HUES64 (cell line): ENCODE data around the gene FAM20A.
"Not testable (repeated sequence)": the region's sequence is repeated elsewhere in the genome, so short reads cannot be mapped to it uniquely, and the experiment has no call there.

ENCODE experiments used
- H3K27ac ChIP-seq: 2 replicates; pipeline ENCODE4 v1.7.0; 2013; ENCODE audit warnings: low read depth, low read length, inconsistent platforms
- H3K27me3 ChIP-seq: 2 replicates; pipeline ENCODE4 v1.6.1; 2013; ENCODE audit warnings: mild to moderate bottlenecking, low read length; ENCODE audit not compliant: insufficient read depth
- H3K36me3 ChIP-seq: 2 replicates; pipeline ENCODE4 v1.6.1; 2013; ENCODE audit warnings: mild to moderate bottlenecking, low read length; ENCODE audit not compliant: insufficient read depth
- H3K4me1 ChIP-seq: 2 replicates; pipeline ENCODE4 v1.6.1; 2013; ENCODE audit warnings: mild to moderate bottlenecking, low read length, moderate library complexity; ENCODE audit not compliant: insufficient read depth
- H3K4me3 ChIP-seq: 2 replicates; pipeline ENCODE4 v1.5.1; 2013; ENCODE audit warnings: mild to moderate bottlenecking, low read length, moderate library complexity
- H3K9ac ChIP-seq: 2 replicates; pipeline ENCODE4 v1.6.1; 2013; ENCODE audit warnings: mild to moderate bottlenecking, low read depth, low read length
- H3K9me3 ChIP-seq: 2 replicates; pipeline ENCODE4 v1.6.1; 2013; ENCODE audit warnings: low read depth, low read length; ENCODE audit not compliant: insufficient read depth
- WGBS: fragments of 150-250, 120-280 bp; methylation state at CpG from one replicate; pipeline ENCODE4 v1.1.7; 2013; ENCODE audit warnings: missing lambda C conversion rate; 5-methylcytosine and 5-hydroxymethylcytosine counted together

Gene FAM20A

DNA sequence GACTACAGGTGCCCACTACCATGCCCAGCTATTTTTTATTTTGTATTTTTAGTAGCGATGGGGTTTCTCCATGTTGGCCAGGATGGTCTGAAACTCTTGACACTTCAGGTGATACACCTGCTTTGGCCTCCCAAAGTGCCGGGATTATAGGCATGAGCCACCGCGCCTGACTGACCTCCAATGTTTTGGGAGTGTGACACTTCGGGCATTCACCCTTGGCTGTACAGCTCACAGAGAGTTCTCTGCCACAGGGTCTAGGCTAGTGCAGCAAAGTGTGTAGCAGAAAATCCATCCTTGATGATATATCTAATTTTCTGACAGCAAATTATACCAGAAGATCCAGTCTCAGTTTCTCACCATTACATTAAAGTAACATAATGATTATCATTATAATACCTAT lies 14.1 kb downstream of the FAM20A start:
- no peaks in the 10 kb centered on the region for H3K27me3 ChIP-seq
- WGBS, result 95% methylated on average over 5 of the region's 5 CpGs

DNA sequence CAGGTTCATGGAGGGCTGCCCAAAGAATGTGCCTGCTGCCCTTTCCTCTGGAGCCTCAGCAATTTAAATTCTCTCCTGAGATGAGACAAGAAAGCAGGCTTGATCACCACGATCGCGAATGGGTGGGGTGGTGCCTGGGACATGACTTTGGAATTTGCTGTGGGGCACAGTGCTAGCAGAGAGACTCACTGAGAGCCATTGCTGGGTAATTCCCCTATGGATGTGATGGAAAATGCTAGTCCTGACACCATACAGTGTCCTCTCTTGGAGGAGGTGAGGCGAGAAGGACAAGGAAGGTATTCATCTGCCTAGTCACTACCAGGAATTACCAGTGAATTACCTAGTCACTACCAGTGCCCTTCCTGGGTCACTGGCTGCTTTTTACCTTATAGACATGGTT lies 15.5 kb downstream of the FAM20A start:
- Histone ChIP-seq H3K27ac (no peak overlapping the region), H3K4me1 (no peaks in the 10 kb centered on the region), H3K9me3 (peaks cover 9% of the 10 kb centered on the region), H3K36me3 (peaks cover 14% of the 10 kb centered on the region; the same call in 1 of the 2 replicates), H3K9ac (no peak overlapping the region), H3K27me3 (no peaks in the 10 kb centered on the region), H3K4me3 (no peak overlapping the region)
- 88% methylated on average over 4 of the region's 4 CpGs for WGBS

More for the DNA sequence above, 14.1 kb downstream of the FAM20A start:
- Histone ChIP-seq H3K36me3 (peaks cover 14% of the 10 kb centered on the region; the same call in 1 of the 2 replicates), H3K4me3 (no peak overlapping the region), H3K27ac (no peak overlapping the region), H3K4me1 (no peaks in the 10 kb centered on the region), H3K9me3 (peaks cover 9% of the 10 kb centered on the region), H3K9ac (no peak overlapping the region)

DNA sequence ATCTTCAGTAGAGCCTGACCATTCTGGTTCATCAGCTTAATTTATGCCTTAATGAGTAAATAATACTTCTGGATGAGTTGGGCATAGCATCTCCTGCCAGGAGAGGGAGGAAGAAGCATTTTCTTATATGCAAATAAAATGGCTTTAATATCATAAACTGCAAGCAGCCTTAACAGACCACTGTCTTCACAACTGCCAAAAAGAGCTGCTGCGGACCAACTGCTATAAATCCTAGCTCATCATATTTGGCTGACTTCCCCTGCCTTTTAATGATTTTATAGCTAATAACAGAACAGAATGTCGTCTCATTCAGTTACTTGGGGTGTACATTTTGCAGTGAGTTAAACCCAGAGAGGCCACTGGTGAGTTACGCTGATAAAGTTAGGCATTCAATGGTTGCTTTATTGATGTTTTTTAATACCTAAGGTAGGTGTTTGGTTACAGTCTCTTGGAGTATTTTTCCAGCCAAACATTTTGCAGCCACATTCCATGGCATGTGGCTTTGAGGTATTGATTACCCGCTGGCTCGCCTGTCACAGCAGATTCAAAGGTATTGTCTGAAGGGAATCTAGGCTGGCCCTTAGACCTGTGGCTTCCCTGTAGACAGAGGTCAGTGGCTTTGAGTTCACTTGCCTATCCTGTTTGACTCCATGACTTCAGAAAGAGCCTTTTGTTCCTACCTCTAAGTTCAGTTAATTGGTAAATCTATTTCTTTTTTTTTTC lies 16.4 kb downstream of the FAM20A start:
- no peak overlapping the region for H3K27ac ChIP-seq
- no peaks in the 10 kb centered on the region for H3K4me1 ChIP-seq
- peaks cover 9% of the 10 kb centered on the region for H3K9me3 ChIP-seq
- peaks cover 11% of the 10 kb centered on the region; the same call in 1 of the 2 replicates for H3K36me3 ChIP-seq
- 90% methylated on average over 5 of the region's 5 CpGs for WGBS
- H3K27me3 ChIP-seq, result no peaks in the 10 kb centered on the region
- H3K4me3 ChIP-seq, result no peak overlapping the region
- no peak overlapping the region for H3K9ac ChIP-seq

DNA sequence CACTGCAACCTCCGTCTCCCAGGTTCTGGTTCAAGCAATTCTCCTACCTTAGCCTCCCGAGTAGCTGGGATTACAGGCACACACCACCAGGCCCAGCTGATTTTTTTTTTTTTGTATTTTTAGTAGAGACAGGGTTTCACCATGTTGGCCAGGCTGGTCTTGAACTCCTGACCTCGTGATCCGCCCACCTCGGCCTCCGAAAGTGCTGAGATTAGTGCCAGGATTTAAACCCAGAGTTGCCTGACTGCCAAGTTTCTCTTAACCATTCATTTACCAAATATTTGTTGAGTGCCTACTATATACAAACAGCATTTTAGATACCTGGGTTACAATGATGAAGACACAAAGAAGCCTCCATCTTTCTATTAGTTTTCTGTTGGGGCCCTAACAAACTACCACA lies 18.3 kb downstream of the FAM20A start:
- H3K27me3 ChIP-seq, H3K9me3 ChIP-seq, H3K9ac ChIP-seq, H3K36me3 ChIP-seq, H3K4me3 ChIP-seq, H3K27ac ChIP-seq, H3K4me1 ChIP-seq: not testable (repeated sequence)
- WGBS, result 83% methylated on average over 5 of the region's 6 CpGs

DNA sequence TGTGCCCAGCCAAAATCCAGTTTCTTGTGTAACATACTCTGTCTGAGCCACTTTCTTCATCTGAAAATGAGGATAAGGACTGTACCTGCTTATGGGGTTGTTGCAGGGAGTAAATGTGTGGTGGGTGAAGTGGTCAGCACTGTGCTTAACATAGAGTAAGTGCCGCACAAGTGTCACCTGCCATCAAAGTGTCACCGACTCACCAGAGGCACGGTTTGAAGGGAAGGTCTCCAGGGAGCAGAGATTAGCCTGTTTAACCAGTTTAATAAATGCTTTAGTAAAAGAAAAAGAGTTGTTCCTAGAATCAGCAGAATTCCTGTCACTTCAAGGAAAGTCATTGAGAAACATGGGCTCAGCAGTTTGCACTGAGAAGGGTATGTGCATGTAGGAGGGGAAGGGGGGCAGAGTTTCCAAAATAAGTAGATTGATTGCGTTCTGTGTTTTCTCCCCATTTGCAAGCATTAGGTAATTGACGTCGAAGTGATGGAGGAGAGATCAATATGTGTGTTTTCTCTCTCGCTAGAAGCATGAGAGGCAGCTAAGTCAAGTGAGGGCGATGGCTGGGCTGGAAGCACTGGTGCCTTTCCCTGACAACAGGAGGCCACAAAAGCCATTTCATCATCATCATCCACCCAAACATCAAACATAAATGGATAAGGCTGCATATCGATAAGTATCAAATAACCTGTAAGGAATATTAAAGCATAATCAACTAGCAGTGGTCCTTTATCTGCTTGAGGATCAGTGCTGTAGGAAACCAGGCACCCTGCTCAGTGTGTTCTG lies 19.1 kb downstream of the FAM20A start:
- H3K27me3 ChIP-seq, result no peaks in the 10 kb centered on the region
- 96% methylated on average over 9 of the region's 9 CpGs for WGBS
- no peak overlapping the region for H3K4me3 ChIP-seq
- H3K27ac ChIP-seq, result no peak overlapping the region
- no peaks in the 10 kb centered on the region for H3K4me1 ChIP-seq
- H3K9ac ChIP-seq, result no peak overlapping the region
- H3K36me3 ChIP-seq, result no peaks in the 10 kb centered on the region
- no peaks in the 10 kb centered on the region for H3K9me3 ChIP-seq

DNA sequence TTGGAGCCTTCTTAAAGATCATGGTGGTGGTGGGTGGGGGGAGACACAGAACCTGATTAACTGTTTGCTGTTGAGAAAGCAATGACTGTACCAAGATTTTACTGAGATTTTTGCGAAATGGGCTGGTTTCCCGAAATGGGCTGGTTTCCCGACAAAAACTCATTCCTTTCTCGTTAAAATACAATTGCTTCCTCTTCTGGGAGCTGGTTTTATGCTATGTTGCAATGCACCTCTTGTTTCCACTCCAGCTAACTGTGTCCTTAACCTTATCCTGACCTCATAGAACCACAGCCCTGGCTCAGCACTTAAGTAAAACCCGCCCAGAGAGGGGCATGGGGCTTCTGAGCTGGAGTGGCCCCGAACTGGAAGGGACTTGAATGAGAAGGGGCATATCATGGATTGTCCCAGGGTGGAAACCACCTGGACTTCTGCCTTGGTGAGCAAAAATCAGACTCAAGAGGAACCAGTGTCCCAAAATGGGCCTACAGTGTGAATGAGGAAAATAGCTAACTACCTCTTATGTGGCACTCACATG lies 20.9 kb downstream of the FAM20A start:
- Histone ChIP-seq H3K4me3 (no peak overlapping the region), H3K9me3 (no peaks in the 10 kb centered on the region), H3K9ac (no peak overlapping the region), H3K4me1 (no peaks in the 10 kb centered on the region), H3K27me3 (no peaks in the 10 kb centered on the region), H3K36me3 (no peaks in the 10 kb centered on the region), H3K27ac (no peak overlapping the region)
- WGBS, result 95% methylated on average over 6 of the region's 6 CpGs

DNA sequence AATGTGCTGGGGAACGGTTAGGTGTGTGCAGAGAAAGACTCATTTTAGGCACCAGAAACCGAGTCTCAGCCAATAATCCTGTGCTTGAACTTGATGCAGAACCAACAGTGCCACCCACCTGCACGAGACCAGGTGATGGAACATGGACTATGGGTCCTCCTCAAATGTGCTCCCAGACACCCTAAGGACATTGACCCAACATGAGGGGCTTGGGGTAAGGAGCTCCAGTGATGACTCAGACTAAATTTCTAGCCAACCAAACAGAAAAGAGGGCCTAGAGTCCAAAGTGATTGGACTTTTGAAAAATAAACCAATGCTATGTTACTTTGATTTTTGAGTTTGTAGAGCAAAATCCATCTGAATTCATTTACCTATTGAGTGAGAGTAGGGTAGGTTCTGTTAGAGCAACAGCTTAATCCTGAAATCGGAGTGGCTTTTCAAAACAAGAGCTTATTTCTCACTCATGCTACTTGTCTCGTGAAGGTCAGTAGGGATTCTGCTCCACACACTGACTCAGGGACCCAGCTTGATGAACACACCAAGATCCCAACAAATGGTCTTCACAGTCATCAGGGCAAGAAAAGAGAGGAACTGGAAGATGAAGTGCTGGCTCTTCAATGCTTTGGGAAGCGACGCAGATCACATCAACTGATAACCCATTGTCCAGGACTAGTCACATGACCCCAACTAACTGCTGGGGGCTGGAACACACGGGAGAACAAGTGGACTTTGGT lies 21.8 kb downstream of the FAM20A start:
- Histone ChIP-seq H3K27me3 (no peaks in the 10 kb centered on the region), H3K4me3 (no peak overlapping the region), H3K36me3 (no peaks in the 10 kb centered on the region), H3K9me3 (no peaks in the 10 kb centered on the region), H3K9ac (no peak overlapping the region), H3K4me1 (no peaks in the 10 kb centered on the region), H3K27ac (no peak overlapping the region)
- 92% methylated on average over 8 of the region's 8 CpGs for WGBS

DNA sequence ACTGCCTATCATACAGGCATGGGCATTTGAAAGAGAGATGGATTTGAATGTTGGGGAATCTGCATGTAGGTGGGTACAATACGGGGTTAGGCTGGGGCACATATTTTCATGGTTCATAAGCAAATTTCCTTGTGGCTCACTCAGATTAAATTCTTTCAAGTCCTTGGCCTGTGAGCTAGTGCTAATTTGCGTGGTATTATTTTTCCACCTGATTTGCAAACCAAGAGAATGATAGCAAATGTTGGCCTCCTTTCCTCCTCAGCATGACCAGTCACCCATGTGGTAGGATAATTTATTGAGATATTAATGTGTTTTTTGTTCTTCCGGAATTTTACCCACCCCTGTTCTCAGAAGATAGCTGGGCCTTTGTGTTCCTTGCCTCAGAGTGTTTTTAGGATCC lies 22.9 kb downstream of the FAM20A start:
- 97% methylated on average over 3 of the region's 3 CpGs for WGBS
- Histone ChIP-seq H3K9me3 (no peaks in the 10 kb centered on the region), H3K4me1 (no peaks in the 10 kb centered on the region), H3K27ac (no peak overlapping the region), H3K9ac (no peak overlapping the region), H3K36me3 (no peaks in the 10 kb centered on the region), H3K4me3 (no peak overlapping the region), H3K27me3 (no peaks in the 10 kb centered on the region)

DNA sequence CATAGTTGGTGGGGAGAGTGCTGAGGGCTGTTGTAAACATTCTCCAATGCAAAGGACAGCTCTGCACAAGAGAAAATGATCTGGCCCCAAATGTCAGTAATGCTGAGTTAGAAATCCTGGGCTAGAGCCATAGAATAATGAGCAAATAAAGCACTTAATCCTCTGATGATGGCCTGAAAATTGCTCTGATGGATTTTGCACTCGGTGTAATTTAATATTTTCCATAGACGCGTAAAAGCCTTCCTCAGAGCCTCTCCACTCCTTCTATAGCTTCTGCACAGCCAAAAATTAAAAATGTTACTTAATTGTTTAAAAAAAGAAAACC lies 23.7 kb downstream of the FAM20A start:
- Histone ChIP-seq H3K9ac (no peak overlapping the region), H3K27ac (no peak overlapping the region), H3K4me3 (no peak overlapping the region), H3K27me3 (no peaks in the 10 kb centered on the region), H3K4me1 (no peaks in the 10 kb centered on the region), H3K9me3 (no peaks in the 10 kb centered on the region), H3K36me3 (no peaks in the 10 kb centered on the region)
- 82% methylated on average over 3 of the region's 3 CpGs for whole genome bisulfite sequencing

DNA sequence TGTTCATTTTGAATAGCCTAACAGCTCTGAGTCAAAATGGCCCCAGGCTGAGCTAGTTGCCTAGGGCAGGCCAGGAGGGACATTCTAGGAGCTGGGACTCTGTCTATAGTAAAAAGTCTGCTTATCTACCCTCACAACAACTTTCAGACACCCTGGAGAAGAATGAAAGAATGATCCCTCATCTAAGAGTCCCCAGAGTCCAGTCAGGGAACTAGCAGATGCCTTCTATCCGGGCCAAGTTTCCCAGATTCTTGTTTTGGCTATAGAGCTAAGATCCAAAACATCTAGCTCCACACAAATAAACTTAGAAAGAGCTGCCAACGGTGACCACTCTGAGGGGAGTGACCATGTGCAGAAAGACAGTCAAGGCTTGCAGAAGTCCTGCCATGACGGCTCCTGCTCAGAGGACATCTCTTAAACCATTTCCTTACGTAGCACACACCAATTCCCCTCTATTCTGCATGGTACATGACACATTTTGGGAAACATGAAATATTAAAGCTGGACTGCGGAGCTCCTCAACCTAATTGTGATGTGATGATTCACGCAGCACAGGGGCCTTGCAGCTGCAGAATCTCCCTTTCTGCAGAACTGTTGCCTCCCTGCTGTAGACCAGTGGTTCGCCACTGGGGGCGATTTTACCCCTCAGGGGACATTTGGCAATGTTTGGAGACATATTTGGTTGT lies 24.2 kb downstream of the FAM20A start:
- H3K27ac ChIP-seq, result no peak overlapping the region
- 85% methylated on average over 8 of the region's 8 CpGs for WGBS

More for the DNA sequence above, 24.2 kb downstream of the FAM20A start:
- H3K9me3 ChIP-seq, result no peaks in the 10 kb centered on the region
- H3K4me3 ChIP-seq, result no peak overlapping the region
- no peaks in the 10 kb centered on the region for H3K36me3 ChIP-seq
- H3K27me3 ChIP-seq, result no peaks in the 10 kb centered on the region
- H3K9ac ChIP-seq, result no peak overlapping the region
- H3K4me1 ChIP-seq, result no peaks in the 10 kb centered on the region
